Choroid plexus epithelial cell (primary cell): ENCODE measurements around the gene NAB1.

ENCODE experiments used
- DNase-seq: peaks from one replicate; pipeline ENCODE4 v3.0.0-alpha.2; 2010; ENCODE audit warnings: low read depth
- H3K4me3 ChIP-seq: 2 replicates; pipeline ENCODE4 v1.5.1; 2011; ENCODE audit warnings: low read depth, mild to moderate bottlenecking, control low read depth, low read length, moderate library complexity
- TF ChIP-seq, protein P1 (sequence below): conservative IDR thresholded peaks from 2 replicates; pipeline ENCODE4 v1.5.1; 2011; ENCODE audit warnings: low read depth, mild to moderate bottlenecking, control low read depth, inconsistent platforms, low read length, moderate library complexity

NAB1 gene

DNA sequence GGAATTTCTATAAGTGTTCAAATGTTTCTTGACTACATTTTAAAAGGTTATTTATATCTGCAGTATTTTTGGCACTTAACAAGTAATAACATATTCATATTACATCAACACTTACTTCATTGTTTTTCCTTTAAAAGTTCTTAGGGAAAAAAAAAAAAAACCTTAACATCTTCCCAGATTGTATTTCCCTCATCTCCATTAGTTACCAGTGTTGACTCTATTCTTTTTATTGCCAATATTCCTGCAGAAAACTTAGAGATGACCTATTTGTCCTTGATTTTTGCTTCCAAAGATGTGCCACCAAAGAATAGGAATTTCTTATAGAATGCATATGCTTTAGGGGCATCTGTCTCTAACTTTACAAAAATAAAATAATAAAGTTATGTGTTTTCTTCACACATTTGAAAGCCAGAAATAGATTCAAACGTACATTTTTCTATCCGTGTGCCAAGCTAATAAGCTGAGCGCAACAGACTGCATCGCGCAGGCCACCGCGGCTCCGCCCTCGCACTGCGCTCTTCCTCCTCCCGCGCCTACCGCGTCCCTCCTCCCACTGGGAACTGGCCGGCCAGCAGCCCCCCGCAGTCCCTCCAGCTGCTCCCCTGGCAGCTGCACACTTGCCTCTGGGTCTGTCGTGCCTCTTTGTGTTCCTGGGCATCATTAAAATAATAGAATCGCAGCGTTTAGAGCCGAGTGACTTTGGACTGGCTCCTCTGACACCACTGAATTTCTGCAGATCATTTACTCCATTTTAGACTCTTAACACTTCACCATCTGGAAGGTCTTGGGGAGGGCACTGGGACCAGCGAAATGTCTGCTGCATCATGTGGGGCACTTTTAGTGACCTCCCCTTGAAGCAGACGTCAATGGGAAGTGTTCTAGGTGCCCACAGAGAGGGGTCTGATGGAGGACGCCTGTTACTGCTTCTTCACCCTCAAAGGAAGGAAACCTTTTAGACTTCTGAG is 21.2 kb upstream of the NAB1 start:
- peak overlapping the region; percentile 64 for H3K4me3 ChIP-seq
- TF ChIP-seq, protein P1, sequence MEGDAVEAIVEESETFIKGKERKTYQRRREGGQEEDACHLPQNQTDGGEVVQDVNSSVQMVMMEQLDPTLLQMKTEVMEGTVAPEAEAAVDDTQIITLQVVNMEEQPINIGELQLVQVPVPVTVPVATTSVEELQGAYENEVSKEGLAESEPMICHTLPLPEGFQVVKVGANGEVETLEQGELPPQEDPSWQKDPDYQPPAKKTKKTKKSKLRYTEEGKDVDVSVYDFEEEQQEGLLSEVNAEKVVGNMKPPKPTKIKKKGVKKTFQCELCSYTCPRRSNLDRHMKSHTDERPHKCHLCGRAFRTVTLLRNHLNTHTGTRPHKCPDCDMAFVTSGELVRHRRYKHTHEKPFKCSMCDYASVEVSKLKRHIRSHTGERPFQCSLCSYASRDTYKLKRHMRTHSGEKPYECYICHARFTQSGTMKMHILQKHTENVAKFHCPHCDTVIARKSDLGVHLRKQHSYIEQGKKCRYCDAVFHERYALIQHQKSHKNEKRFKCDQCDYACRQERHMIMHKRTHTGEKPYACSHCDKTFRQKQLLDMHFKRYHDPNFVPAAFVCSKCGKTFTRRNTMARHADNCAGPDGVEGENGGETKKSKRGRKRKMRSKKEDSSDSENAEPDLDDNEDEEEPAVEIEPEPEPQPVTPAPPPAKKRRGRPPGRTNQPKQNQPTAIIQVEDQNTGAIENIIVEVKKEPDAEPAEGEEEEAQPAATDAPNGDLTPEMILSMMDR, result no peak
- DNase-seq, result no peak

GRCh38 chr2:190628591-190629319 is 20.1 kb upstream of the NAB1 start:
- no peak for DNase-seq
- TF ChIP-seq, protein P1, result no peak
- H3K4me3 ChIP-seq, result no peak overlapping the region

GRCh38 chr2:190634381-190634780 is 14.5 kb upstream of the NAB1 start:
- TF ChIP-seq, protein P1, result no peak
- DNase-seq, result no peak
- no peak overlapping the region for H3K4me3 ChIP-seq

DNA sequence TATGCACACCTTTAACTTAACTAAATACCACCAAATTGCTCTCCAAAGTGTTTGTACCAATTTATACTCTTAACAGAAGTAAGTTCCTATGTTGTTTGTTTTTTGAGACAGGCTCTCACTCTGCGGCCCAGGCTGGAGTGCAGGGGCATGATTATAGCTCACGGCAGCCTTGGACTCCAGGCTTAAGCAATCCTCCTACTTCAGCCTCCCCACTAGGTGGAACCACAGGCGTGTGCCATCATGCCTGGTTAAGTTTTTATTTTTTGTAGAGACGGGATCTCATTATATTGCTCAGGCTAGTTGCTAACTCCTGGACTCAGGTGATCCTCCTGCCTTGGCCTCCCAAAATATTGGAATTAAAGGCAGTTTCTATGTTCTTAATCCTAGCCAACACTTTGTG is 13.1 kb upstream of the NAB1 start:
- no peak overlapping the region for H3K4me3 ChIP-seq
- TF ChIP-seq, protein P1, result peak; percentile 43
- no peak for DNase-seq

DNA sequence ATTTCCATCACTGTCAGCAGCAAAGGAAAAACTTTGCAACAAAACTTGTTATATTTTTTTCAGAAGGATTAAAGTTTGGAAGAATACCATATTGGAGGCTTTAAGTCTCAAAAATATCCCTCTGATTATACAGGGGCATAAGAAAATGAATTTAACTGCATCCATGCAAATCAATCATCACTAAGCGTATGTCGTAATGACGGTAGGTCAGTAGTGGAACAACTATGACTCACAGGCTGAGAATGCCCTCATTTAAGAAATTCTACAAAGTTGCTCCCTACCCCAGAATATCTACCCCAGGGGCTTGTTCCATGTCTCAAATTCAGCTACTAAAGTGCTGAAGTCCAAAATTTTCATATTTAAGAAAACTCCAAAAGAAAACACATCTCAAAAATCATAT is 12.5 kb upstream of the NAB1 start:
- H3K4me3 ChIP-seq, result no peak overlapping the region
- peak; percentile 85 for DNase-seq
- TF ChIP-seq, protein P1, result no peak

DNA sequence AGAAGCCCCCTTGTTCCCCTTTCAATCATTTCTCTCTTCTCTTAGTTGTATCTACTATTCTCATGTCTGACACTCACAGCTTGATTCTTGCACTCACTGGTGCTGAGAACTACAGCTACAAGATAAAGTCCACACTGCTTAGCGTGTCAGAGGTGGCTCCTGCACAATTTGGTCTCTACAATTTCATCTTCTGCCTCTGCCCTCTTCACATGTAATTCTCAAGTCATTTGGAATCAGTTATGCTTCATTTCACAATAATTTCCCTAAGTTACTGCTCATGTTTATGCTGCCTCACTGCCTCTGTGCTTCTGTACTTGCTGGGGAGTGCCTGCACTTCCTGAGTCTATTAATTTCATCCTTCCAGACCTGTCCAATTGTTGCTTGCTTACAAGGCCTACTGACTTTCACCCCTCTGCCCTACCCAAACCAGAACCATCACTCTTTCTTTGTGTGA is 11.6 kb upstream of the NAB1 start:
- no peak overlapping the region for H3K4me3 ChIP-seq
- DNase-seq, result peak; percentile 78
- TF ChIP-seq, protein P1, result no peak
